ENCODE data around the gene PTPRJ.

GRCh38 chr11:48050304-48050703 is 69.9 kb downstream of the PTPRJ start:
- no peak for TF ChIP-seq CTCF (conservative IDR thresholded peaks at IDR 0.05 in 1 of 2, IDR thresholded peaks at IDR 0.05 in 1 of 2; ENCODE audit: low read depth in 1 of 2, low read length in 2 of 2)
- TF ChIP-seq EZH2 (IDR thresholded peaks at IDR 0.05; ENCODE audit: low read length, missing control alignments) = no peak
